IMR-90 (cell line): ENCODE measurements around the gene INHBC. TPM values are rescaled to one million over a fixed set of nuclear protein-coding genes. Genes with fewer than 3 reads are reported as not detected.
A peak's percentile ranks its signal among the peaks of the same experiment; 100 is the strongest.

ENCODE experiments used
- ATAC-seq: fragments of 200-7000 bp; cut with Tn5 transposase; 2 replicates; pipeline ENCODE4 v1.9.1; 2020; ENCODE audit warnings: low read depth, mild to moderate bottlenecking, moderate library complexity
- BruUV-seq: library from RNA; stranded (reverse); fragments of 400-500 nt; replicated peaks from 2 replicates; lab custom pipeline; 2021; lab: Mats Ljungman, UMichigan
- CTCF ChIA-PET: fragments of 300-600 bp; formaldehyde crosslinking; extraction: SDS; loops from one replicate; lab custom pipeline; 2021; ENCODE audit warnings: antibody characterized with exemption; lab: Yijun Ruan, JAX
- POLR2A ChIA-PET: fragments of 300-600 bp; sonication (Branson Sonifier 250); formaldehyde crosslinking; loops from one replicate; lab custom pipeline; 2022; ENCODE audit warnings: antibody characterized with exemption; ENCODE audit not compliant: unreplicated experiment; lab: Charles Lee
- DNase-seq: peaks from one replicate; pipeline ENCODE4 v3.0.0; 2013
- H2AFZ ChIP-seq: replicated peaks from 2 replicates; pipeline ENCODE3; 2013; ENCODE audit warnings: low read length, mild to moderate bottlenecking; ENCODE audit not compliant: poor library complexity
- H2AK5ac ChIP-seq: 2 replicates; pipeline ENCODE4 v1.6.1; 2013; ENCODE audit warnings: low read depth, low read length, inconsistent platforms
- H2AK9ac ChIP-seq: replicated peaks from 2 replicates; pipeline ENCODE3; 2013; ENCODE audit warnings: mild to moderate bottlenecking, low read depth, low read length, moderate library complexity; ENCODE audit not compliant: poor library complexity
- H2BK120ac ChIP-seq: 2 replicates; pipeline ENCODE4 v1.6.1; 2013; ENCODE audit warnings: low read depth, low read length, inconsistent platforms
- H2BK15ac ChIP-seq: 3 replicates; pipeline ENCODE4 v1.6.1; 2013; ENCODE audit warnings: low read depth, low read length, inconsistent platforms
- H2BK20ac ChIP-seq: 2 replicates; pipeline ENCODE4 v1.6.1; 2013; ENCODE audit warnings: low read depth, mild to moderate bottlenecking, inconsistent platforms, low read length, moderate library complexity
- H2BK5ac ChIP-seq: 2 replicates; pipeline ENCODE4 v1.6.1; 2013; ENCODE audit warnings: mild to moderate bottlenecking, low read depth, low read length, inconsistent platforms; ENCODE audit not compliant: poor library complexity, severe bottlenecking
- H3K14ac ChIP-seq: replicated peaks from 2 replicates; pipeline ENCODE4 v1.6.1; 2013; ENCODE audit warnings: low read depth, low read length, inconsistent platforms
- H3K18ac ChIP-seq: 2 replicates; pipeline ENCODE4 v1.6.1; 2013; ENCODE audit warnings: low read depth, low read length, control low read depth
- H3K23ac ChIP-seq: 2 replicates; pipeline ENCODE4 v1.6.1; 2013; ENCODE audit warnings: low read depth, low read length, inconsistent platforms
- H3K27ac ChIP-seq: 2 replicates; pipeline ENCODE4 v1.5.1; 2013; ENCODE audit warnings: mild to moderate bottlenecking, control low read depth, low read length; ENCODE audit not compliant: insufficient read depth
- H3K27me3 ChIP-seq: 2 replicates; pipeline ENCODE4 v1.6.1; 2013; ENCODE audit warnings: low read length; ENCODE audit not compliant: control insufficient read depth, insufficient read depth
- H3K36me3 ChIP-seq: 2 replicates; pipeline ENCODE4 v1.6.1; 2013; ENCODE audit warnings: low read length, mixed read lengths; ENCODE audit not compliant: control insufficient read depth, insufficient read depth
- H3K4ac ChIP-seq: 2 replicates; pipeline ENCODE4 v1.6.1; 2013; ENCODE audit warnings: low read depth, low read length, inconsistent platforms
- H3K4me1 ChIP-seq: 2 replicates; pipeline ENCODE4 v1.6.1; 2013; ENCODE audit warnings: low read length, mixed read lengths; ENCODE audit not compliant: control insufficient read depth, insufficient read depth
- H3K4me2 ChIP-seq: 2 replicates; pipeline ENCODE4 v1.6.1; 2013; ENCODE audit warnings: low read depth, mild to moderate bottlenecking, control low read depth, low read length, moderate library complexity
- H3K4me3 ChIP-seq: 2 replicates; pipeline ENCODE4 v1.5.1; 2013; ENCODE audit warnings: low read depth, mild to moderate bottlenecking, control low read depth, low read length, moderate library complexity; ENCODE audit not compliant: insufficient read depth
- H3K56ac ChIP-seq: 2 replicates; pipeline ENCODE4 v1.6.1; 2013; ENCODE audit warnings: low read length, inconsistent platforms; ENCODE audit not compliant: insufficient read depth; ENCODE audit errors: extremely low read depth
- H3K79me1 ChIP-seq, 2 experiments: 2 replicates each; pipeline ENCODE4 v1.6.1; 2013; ENCODE audit warnings: low read length in 2 of 2, inconsistent platforms in 1 of 2, low read depth in 1 of 2
- H3K9ac ChIP-seq: 2 replicates; pipeline ENCODE4 v1.6.1; 2013; ENCODE audit warnings: low read depth, low read length, control low read depth
- H3K9me1 ChIP-seq: 2 replicates; pipeline ENCODE4 v1.6.1; 2013; ENCODE audit warnings: low read length, inconsistent platforms; ENCODE audit not compliant: insufficient read depth
- H3K9me3 ChIP-seq: 2 replicates; pipeline ENCODE4 v1.6.1; 2013; ENCODE audit warnings: low read length; ENCODE audit not compliant: control insufficient read depth, insufficient read depth
- H4K20me1 ChIP-seq: 2 replicates; pipeline ENCODE4 v1.6.1; 2013; ENCODE audit warnings: low read length, inconsistent platforms; ENCODE audit not compliant: insufficient read depth
- H4K5ac ChIP-seq: 2 replicates; pipeline ENCODE4 v1.6.1; 2013; ENCODE audit warnings: mild to moderate bottlenecking, low read depth, low read length, control low read depth
- H4K8ac ChIP-seq, 2 experiments: 2 replicates each; pipeline ENCODE4 v1.6.1; 2013; ENCODE audit warnings: low read depth in 2 of 2, low read length in 2 of 2, control low read depth in 1 of 2, inconsistent platforms in 1 of 2
- H4K91ac ChIP-seq: 2 replicates; pipeline ENCODE4 v1.6.1; 2013; ENCODE audit warnings: low read depth, low read length, inconsistent platforms; ENCODE audit not compliant: insufficient read depth
- CEBPB ChIP-seq: IDR thresholded peaks from 2 replicates; pipeline ENCODE4 v1.6.1; 2012; ENCODE audit warnings: low read depth, low read length, improper control_type of control experiment
- CHD1 ChIP-seq: IDR thresholded peaks from 2 replicates; pipeline ENCODE4 v1.6.1; 2012; ENCODE audit warnings: low read depth, low read length, improper control_type of control experiment
- FOS ChIP-seq: fragments of 150-350 bp; IDR thresholded peaks from 2 replicates; pipeline ENCODE4 v1.6.1; 2016; ENCODE audit warnings: low read depth, low read length
- MAZ ChIP-seq: IDR thresholded peaks from 2 replicates; pipeline ENCODE4 v1.6.1; 2012; ENCODE audit warnings: low read depth, mild to moderate bottlenecking, low read length, improper control_type of control experiment, moderate library complexity, borderline replicate concordance
- MXI1 ChIP-seq: IDR thresholded peaks from 2 replicates; pipeline ENCODE4 v1.6.1; 2012; ENCODE audit warnings: low read depth, mild to moderate bottlenecking, low read length, moderate library complexity, borderline replicate concordance
- NFE2L2 ChIP-seq: fragments of 150-350 bp; IDR thresholded peaks from 2 replicates; pipeline ENCODE4 v1.6.1; 2016; ENCODE audit warnings: low read depth, mild to moderate bottlenecking, low read length
- POLR2A ChIP-seq: IDR thresholded peaks from 2 replicates; pipeline ENCODE4 v1.6.1; 2012; ENCODE audit warnings: mild to moderate bottlenecking, low read depth, low read length
- RAD21 ChIP-seq: IDR thresholded peaks from 2 replicates; pipeline ENCODE4 v1.6.1; 2012; ENCODE audit warnings: low read length, improper control_type of control experiment
- RCOR1 ChIP-seq: IDR thresholded peaks from 2 replicates; pipeline ENCODE4 v1.6.1; 2012; ENCODE audit warnings: mild to moderate bottlenecking, low read length, improper control_type of control experiment; ENCODE audit not compliant: insufficient replicate concordance
- WGBS, 2 experiments: methylation state at CpG; one replicate each; pipeline versions ENCODE4 v1.1.5 to v1.1.7; 2013; ENCODE audit warnings: missing lambda C conversion rate in 2 of 2; ENCODE audit not compliant: insufficient read length in 1 of 2; ENCODE audit errors: extremely low coverage in 2 of 2; 5-methylcytosine and 5-hydroxymethylcytosine counted together
- dilution Hi-C: fragments of 300-500 bp; cut with HindIII; formaldehyde crosslinking; loops from one replicate; pipeline ENCODE4 v1.14.3; 2018; ENCODE audit warnings: low sequenced_read_pairs; ENCODE audit not compliant: unreplicated experiment
- in situ Hi-C: fragments of 300-500 bp; cut with MboI; formaldehyde crosslinking; loops from 3 replicates; pipeline ENCODE4 v1.14.3; 2019; ENCODE audit warnings: low sequenced_read_pairs, inconsistent platforms, mixed read lengths
- intact Hi-C: fragments of 100-400 bp; cut with micrococcal nuclease; formaldehyde crosslinking; loops from 2 replicates; pipeline ENCODE4 v1.10.0; 2022
- polyA plus RNA-seq, 3 experiments: library from polyadenylated mRNA; depleted of rRNA; stranded (reverse); fragments of >200 nt; gene quantifications; 2 replicates each; pipeline ENCODE4 v1.2.3, GENCODE V29; 2012; ENCODE audit warnings: low replicate concordance in 1 of 3
- total RNA-seq: library from RNA; depleted of rRNA; stranded (reverse); fragments of >200 nt; gene quantifications from 2 replicates; pipeline ENCODE4 v1.2.3, GENCODE V29; 2012
- TF ChIP-seq, protein P1 (sequence below): fragments of 150-350 bp; IDR thresholded peaks from 2 replicates; pipeline ENCODE4 v1.6.1; 2017; ENCODE audit warnings: mild to moderate bottlenecking, antibody characterized with exemption, low read length, low read depth
- TF ChIP-seq, protein P2 (sequence below): conservative IDR thresholded peaks from 2 replicates; pipeline ENCODE4 v1.5.1; 2012; ENCODE audit warnings: mild to moderate bottlenecking, low read depth, low read length, improper control_type of control experiment

INHBC gene
- total and polyA plus RNA-seq, 2 of the 4 experiments (the other 2 are of a cell fraction), result 0.09 TPM; not detected in 1

DNA sequence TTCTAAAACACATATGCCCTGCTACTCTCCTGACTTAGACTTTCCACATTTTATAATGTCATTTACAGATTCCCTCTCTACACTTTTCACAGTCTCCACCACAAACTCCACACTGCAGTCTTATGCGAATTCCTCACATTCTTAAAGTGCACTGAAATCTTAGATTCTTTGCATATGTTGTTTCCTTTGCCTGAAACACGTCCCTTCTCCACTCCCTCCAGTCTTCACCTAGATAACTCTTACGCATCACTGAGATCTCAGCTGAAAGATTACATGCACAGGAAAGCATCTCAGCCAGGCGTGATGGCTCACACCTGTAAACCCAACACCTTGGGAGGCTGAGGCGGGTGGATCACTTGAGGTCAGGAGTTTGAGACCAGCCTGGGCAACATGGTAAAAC lies 48.9 kb downstream of the INHBC start:
- no peak for TF ChIP-seq MAZ
- TF ChIP-seq, protein P1, sequence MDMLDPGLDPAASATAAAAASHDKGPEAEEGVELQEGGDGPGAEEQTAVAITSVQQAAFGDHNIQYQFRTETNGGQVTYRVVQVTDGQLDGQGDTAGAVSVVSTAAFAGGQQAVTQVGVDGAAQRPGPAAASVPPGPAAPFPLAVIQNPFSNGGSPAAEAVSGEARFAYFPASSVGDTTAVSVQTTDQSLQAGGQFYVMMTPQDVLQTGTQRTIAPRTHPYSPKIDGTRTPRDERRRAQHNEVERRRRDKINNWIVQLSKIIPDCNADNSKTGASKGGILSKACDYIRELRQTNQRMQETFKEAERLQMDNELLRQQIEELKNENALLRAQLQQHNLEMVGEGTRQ, result no peak
- TF ChIP-seq CHD1, result no peak
- TF ChIP-seq MXI1, result no peak
- TF ChIP-seq CEBPB, result no peak
- no peak for TF ChIP-seq POLR2A
- TF ChIP-seq RCOR1, result no peak
- no peak for TF ChIP-seq FOS
- TF ChIP-seq RAD21, result no peak
- TF ChIP-seq, protein P2, sequence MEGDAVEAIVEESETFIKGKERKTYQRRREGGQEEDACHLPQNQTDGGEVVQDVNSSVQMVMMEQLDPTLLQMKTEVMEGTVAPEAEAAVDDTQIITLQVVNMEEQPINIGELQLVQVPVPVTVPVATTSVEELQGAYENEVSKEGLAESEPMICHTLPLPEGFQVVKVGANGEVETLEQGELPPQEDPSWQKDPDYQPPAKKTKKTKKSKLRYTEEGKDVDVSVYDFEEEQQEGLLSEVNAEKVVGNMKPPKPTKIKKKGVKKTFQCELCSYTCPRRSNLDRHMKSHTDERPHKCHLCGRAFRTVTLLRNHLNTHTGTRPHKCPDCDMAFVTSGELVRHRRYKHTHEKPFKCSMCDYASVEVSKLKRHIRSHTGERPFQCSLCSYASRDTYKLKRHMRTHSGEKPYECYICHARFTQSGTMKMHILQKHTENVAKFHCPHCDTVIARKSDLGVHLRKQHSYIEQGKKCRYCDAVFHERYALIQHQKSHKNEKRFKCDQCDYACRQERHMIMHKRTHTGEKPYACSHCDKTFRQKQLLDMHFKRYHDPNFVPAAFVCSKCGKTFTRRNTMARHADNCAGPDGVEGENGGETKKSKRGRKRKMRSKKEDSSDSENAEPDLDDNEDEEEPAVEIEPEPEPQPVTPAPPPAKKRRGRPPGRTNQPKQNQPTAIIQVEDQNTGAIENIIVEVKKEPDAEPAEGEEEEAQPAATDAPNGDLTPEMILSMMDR, result no peak
- no peak for TF ChIP-seq NFE2L2
- Histone ChIP-seq H3K23ac (no peak overlapping the region), H4K8ac (0 out of 4 replicates have a peak overlapping the region, but pooled peaks of 1 of the 2 experiments have one; percentile 65), H3K4me2 (no peak overlapping the region), H2AK5ac (no peak overlapping the region), H3K56ac (no peak overlapping the region), H3K18ac (no peak overlapping the region), H3K27me3 (peaks cover 11% of the 10 kb centered on the region; the same call in 1 of the 2 replicates), H2AFZ (no peak overlapping the region), H3K36me3 (no peaks in the 10 kb centered on the region), H2AK9ac (no peak overlapping the region), H3K9ac (no peak overlapping the region), H3K4me1 (peaks cover 4% of the 10 kb centered on the region), H3K4me3 (no peak overlapping the region), H3K79me1 (peaks cover 3 to 10% of the 10 kb centered on the region in 2 experiments; a peak in 3 of 4 replicates), H4K91ac (no peak overlapping the region), H4K5ac (no peak overlapping the region), H3K14ac (no peak overlapping the region), H4K20me1 (no peaks in the 10 kb centered on the region), H2BK15ac (no peak overlapping the region), H2BK5ac (peak overlapping the region; percentile 55), H2BK20ac (peak overlapping the region; percentile 56; the same call in 1 of the 2 replicates), H3K9me1 (peaks cover 5% of the 10 kb centered on the region; the same call in 1 of the 2 replicates), H3K27ac (peak overlapping the region; percentile 42; the same call in 1 of the 2 replicates), H3K4ac (0 out of 2 replicates have a peak overlapping the region, but pooled peaks have one; percentile 24), H3K9me3 (no peaks in the 10 kb centered on the region), H2BK120ac (no peak overlapping the region)
- POLR2A ChIA-PET, result no interaction called here
- no TSS peak for BruUV-seq
- in situ Hi-C loops, result no loop called here
- ATAC-seq, result peak; percentile 60
- CTCF ChIA-PET, result no interaction called here
- dilution Hi-C loops, result no loop called here
- DNase-seq, result peak; percentile 69
- WGBS, 2 experiments, result 60% methylated on average over 1 of the region's 5 CpGs; no CpG with 5 or more reads in 1 of the 2 experiments
- intact Hi-C loops, result loop anchor here (1.0 kb wide), 1 partner anchor 24 kb away; the partner anchor contains the start of gene GLI1
